GM18502 (cell line): ENCODE data around the gene PLXNA4.

Experiments
- ATAC-seq: cut with Tn5 transposase; IDR thresholded peaks from one replicate; pipeline ENCODE4 v1.9.1; 2021; ENCODE audit warnings: mild to moderate bottlenecking; ENCODE audit not compliant: unreplicated experiment, poor library complexity

PLXNA4 gene

GRCh38 chr7:132257253-132257652 lies 319.0 kb downstream of the PLXNA4 start:
- no peak for ATAC-seq

GRCh38 chr7:132256721-132257212 lies 319.5 kb downstream of the PLXNA4 start:
- no peak for ATAC-seq

DNA sequence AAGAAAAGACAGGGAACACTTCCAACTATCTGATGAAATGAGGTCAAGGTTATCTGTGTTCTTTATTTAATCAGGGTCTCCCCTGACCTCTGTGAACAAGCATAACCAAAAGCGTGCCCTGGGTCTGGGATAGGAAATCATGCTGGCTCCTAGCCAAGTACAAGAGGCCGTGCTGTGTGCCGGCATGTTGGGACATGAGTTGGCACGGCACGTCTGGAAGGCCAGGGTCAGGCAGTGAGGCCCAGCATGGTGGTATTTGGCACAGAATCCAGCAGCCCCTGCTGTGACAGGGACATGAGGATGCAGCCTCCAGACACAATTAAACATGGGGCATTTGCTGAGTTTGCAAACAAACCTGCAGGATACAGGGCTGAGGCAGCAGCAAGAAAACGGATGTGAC lies 320.4 kb downstream of the PLXNA4 start:
- no peak for ATAC-seq

- no peak for ATAC-seq
Observed at GRCh38 chr7:132255115-132255797, 321.0 kb downstream of the PLXNA4 start.

- no peak for ATAC-seq
Observed at GRCh38 chr7:132254455-132254854, 321.8 kb downstream of the PLXNA4 start.

DNA sequence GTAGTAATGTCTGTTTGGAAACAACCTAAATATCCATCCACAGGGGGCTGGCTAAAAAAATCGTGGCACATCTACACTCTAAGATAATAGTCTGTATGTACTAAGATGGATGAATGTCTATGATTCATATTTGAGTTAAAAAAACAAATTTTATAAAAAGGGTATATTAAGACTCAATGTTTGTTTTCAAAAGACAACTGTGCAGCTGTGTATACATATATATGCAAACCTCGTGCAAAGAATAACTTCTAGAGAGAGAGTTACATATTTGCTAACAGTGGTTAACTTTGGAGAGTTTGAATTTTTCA lies 323.5 kb downstream of the PLXNA4 start:
- ATAC-seq: no peak

DNA sequence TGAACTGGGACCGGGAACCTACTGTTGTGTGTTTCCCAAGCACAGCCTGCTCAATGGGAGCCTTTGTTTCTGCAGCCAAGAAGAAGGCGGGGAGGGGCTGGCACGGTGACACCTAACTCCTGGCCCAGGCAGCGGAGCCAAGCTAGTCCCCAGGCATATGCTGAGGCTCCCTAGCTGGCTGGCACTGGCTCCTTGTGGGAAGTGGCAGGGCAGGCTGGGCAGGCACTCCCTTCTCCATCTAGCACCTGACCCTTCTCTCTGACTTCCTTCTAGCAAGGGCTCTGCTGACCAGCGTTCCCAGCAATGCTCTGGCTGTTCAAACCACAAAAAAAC lies 325.0 kb downstream of the PLXNA4 start:
- ATAC-seq: no peak

GRCh38 chr7:132250480-132251326 lies 325.6 kb downstream of the PLXNA4 start:
- ATAC-seq: no peak

GRCh38 chr7:132249256-132249971 lies 326.9 kb downstream of the PLXNA4 start:
- no peak for ATAC-seq

DNA sequence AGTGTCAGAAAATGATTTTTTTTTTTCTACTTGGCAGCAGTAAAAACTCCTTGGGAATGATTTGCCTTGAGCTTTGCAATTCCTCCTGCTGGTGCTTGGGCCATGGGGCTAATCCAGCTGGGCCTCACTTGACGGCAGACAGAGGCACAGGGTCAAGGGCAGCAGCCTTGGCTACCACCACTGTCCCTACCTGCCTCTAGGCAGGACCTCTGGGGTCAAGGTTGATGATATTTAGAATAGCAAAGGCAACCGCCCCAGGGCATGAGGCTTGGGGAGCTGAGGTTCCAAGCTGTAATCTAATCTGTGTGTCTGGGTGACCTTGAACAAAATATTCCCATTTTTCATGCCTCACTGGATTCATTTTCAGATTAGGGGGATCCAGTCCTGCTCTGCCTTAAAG lies 327.4 kb downstream of the PLXNA4 start:
- no peak for ATAC-seq

DNA sequence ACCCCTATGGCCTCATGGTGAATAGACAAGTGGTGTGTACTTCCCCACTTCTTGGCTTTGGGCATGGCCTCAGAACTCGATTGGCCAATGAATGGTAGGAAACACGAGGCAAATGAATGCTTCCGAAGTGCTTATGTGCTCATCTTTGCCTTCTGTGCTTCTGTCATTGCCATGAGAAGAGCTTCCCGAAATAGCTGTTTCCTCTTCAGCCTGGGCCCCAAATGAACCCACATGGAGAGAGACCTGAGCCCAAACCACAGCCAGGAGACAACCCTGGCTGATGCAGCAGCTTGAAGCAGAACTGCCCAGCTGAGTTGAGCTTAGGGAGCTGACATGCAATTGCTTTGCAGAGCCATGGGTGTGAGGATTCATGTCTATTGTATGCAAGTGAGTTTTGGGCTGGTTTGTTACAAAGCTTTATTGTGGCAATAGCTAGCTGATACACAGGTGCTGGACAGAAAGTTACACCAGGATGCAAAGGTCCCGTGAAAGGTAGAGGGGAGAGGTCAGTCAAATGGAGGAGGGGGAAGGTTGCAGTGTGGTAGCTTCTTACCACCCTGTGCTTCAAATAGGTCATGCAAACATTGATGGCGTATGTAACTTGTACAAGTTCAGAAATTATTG lies 328.2 kb downstream of the PLXNA4 start:
- ATAC-seq: no peak

GRCh38 chr7:132246591-132246990 lies 329.7 kb downstream of the PLXNA4 start:
- no peak for ATAC-seq

- ATAC-seq: no peak
Observed at GRCh38 chr7:132245539-132245938, 330.7 kb downstream of the PLXNA4 start.

- no peak for ATAC-seq
Observed at GRCh38 chr7:132244903-132245480, 331.3 kb downstream of the PLXNA4 start.

GRCh38 chr7:132243463-132243862 lies 332.8 kb downstream of the PLXNA4 start:
- no peak for ATAC-seq

GRCh38 chr7:132243051-132243450 lies 333.2 kb downstream of the PLXNA4 start:
- ATAC-seq: no peak

- no peak for ATAC-seq
Observed at GRCh38 chr7:132242192-132242812, 334.0 kb downstream of the PLXNA4 start.

DNA sequence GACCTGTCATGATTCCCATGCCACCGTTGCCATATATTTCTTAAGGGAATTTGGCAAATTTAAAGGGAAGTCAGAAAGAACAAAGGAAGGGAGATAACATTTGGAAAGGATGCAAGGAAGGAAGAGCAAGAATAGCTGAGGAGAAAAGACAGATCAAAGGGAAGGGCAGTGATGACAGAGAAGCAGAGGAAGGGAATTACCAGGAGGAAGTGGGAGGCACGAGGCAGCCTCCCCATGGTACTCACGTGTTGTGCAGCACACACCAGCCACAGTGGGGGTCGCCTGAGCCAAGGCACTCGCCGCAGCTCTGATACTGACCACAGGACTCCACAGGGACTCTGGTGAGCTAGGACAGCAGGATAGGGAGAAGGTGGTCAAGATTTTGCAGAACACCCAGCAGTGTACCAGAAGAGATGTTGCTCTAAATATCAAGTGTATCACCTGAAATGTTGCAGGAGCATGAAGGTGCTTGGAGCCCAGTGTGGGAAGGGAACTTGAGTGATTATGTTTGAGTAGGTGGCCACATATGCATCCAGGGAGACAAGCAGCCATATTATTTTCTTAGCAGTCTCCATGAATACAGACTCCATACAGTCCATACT lies 335.3 kb downstream of the PLXNA4 start:
- ATAC-seq: no peak

DNA sequence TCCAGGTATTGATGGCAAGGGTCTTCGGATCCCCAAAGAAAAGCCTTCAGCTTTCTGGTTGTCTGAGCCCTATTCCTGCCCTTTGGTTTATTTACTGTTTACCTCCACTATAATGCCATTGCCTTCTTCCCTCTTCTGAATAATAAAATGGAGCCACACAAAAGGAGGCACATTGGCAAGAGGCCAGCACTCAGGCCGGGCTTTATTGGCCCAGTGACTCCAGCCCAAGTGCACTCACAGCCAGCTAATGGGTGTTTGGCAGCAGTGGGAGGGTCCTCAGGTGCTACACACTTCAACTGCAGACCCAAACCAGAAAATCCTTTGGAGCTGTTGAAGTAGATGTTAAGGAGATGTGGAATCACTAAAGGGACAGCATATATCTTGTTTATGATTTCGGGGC lies 336.0 kb downstream of the PLXNA4 start:
- ATAC-seq: no peak
